DND-41 (cell line): ENCODE measurements around the gene ARMC9.

ENCODE experiments used
- CTCF ChIP-seq: IDR thresholded peaks from 2 replicates; pipeline ENCODE4 v1.5.1; 2012; ENCODE audit warnings: borderline replicate concordance, low read length, moderate library complexity, mild to moderate bottlenecking; ENCODE audit not compliant: poor library complexity, severe bottlenecking; ENCODE audit errors: extremely low read depth
- EZH2 ChIP-seq: IDR thresholded peaks from 3 replicates; pipeline ENCODE4 v1.6.1; 2012; ENCODE audit warnings: borderline replicate concordance, low read depth, mild to moderate bottlenecking, moderate library complexity, low read length, inconsistent platforms; ENCODE audit not compliant: severe bottlenecking

GRCh38 chr2:231212329-231212845, 14.0 kb downstream of the ARMC9 start:
- TF ChIP-seq CTCF (no peak), EZH2 (no peak)
